Mesendoderm (in vitro differentiated cells): ENCODE data around the gene TLNRD1.

Source experiments
- DNase-seq: peaks from one replicate; pipeline ENCODE4 v3.0.0; 2013
- H2AK5ac ChIP-seq: 2 replicates; pipeline ENCODE4 v1.6.1; 2013; ENCODE audit warnings: low read length, inconsistent platforms
- H2BK120ac ChIP-seq: 2 replicates; pipeline ENCODE4 v1.6.1; 2013; ENCODE audit warnings: low read depth, mild to moderate bottlenecking, low read length, moderate library complexity, mixed read lengths
- H2BK15ac ChIP-seq: replicated peaks from 2 replicates; pipeline ENCODE4 v1.6.1; 2013; ENCODE audit warnings: low read depth, mild to moderate bottlenecking, moderate library complexity
- H2BK5ac ChIP-seq: 2 replicates; pipeline ENCODE4 v1.6.1; 2013; ENCODE audit warnings: low read length, inconsistent platforms
- H3K18ac ChIP-seq: 2 replicates; pipeline ENCODE4 v1.6.1; 2013; ENCODE audit warnings: mild to moderate bottlenecking, low read length, mixed read lengths
- H3K23ac ChIP-seq: one replicate; pipeline ENCODE4 v1.6.1; 2013; ENCODE audit warnings: low read length
- H3K27ac ChIP-seq: 2 replicates; pipeline ENCODE4 v1.5.1; 2013; ENCODE audit warnings: low read depth, mild to moderate bottlenecking, inconsistent platforms, low read length, moderate library complexity
- H3K27me3 ChIP-seq: 2 replicates; pipeline ENCODE4 v1.6.1; 2013; ENCODE audit warnings: low read length, control low read depth, mild to moderate bottlenecking, inconsistent platforms; ENCODE audit not compliant: insufficient read depth, poor library complexity
- H3K36me3 ChIP-seq: 2 replicates; pipeline ENCODE4 v1.6.1; 2013; ENCODE audit warnings: low read length, inconsistent platforms; ENCODE audit not compliant: control insufficient read depth, insufficient read depth
- H3K4ac ChIP-seq: one replicate; pipeline ENCODE4 v1.6.1; 2013; ENCODE audit warnings: low read depth, mild to moderate bottlenecking, low read length, moderate library complexity
- H3K4me1 ChIP-seq: 2 replicates; pipeline ENCODE4 v1.6.1; 2013; ENCODE audit warnings: low read depth, low read length, inconsistent platforms; ENCODE audit not compliant: control insufficient read depth
- H3K4me2 ChIP-seq: 2 replicates; pipeline ENCODE4 v1.6.1; 2013; ENCODE audit warnings: low read length
- H3K4me3 ChIP-seq: 2 replicates; pipeline ENCODE4 v1.5.1; 2013; ENCODE audit warnings: mild to moderate bottlenecking, low read length
- H3K56ac ChIP-seq: one replicate; pipeline ENCODE4 v1.6.1; 2013; ENCODE audit warnings: low read length
- H3K79me1 ChIP-seq: 2 replicates; pipeline ENCODE4 v1.6.1; 2013; ENCODE audit warnings: low read length, inconsistent platforms
- H3K79me2 ChIP-seq: 2 replicates; pipeline ENCODE4 v1.6.1; 2013; ENCODE audit warnings: mild to moderate bottlenecking, low read length; ENCODE audit not compliant: control insufficient read depth, insufficient read depth
- H3K9ac ChIP-seq: 2 replicates; pipeline ENCODE4 v1.6.1; 2013; ENCODE audit warnings: low read length, inconsistent platforms
- H4K5ac ChIP-seq: one replicate; pipeline ENCODE4 v1.6.1; 2013; ENCODE audit warnings: low read length
- H4K8ac ChIP-seq: one replicate; pipeline ENCODE4 v1.6.1; 2013; ENCODE audit warnings: low read depth, mild to moderate bottlenecking, control low read depth, low read length, moderate library complexity
- WGBS: extraction: QIAGEN DNeasy Blood & Tissue Kit; methylation state at CpG from one replicate; pipeline ENCODE4 v1.1.7; 2013; ENCODE audit warnings: low lambda C conversion rate, missing lambda C conversion rate; ENCODE audit not compliant: insufficient coverage; ENCODE audit errors: extremely low coverage; 5-methylcytosine and 5-hydroxymethylcytosine counted together

Gene TLNRD1

DNA sequence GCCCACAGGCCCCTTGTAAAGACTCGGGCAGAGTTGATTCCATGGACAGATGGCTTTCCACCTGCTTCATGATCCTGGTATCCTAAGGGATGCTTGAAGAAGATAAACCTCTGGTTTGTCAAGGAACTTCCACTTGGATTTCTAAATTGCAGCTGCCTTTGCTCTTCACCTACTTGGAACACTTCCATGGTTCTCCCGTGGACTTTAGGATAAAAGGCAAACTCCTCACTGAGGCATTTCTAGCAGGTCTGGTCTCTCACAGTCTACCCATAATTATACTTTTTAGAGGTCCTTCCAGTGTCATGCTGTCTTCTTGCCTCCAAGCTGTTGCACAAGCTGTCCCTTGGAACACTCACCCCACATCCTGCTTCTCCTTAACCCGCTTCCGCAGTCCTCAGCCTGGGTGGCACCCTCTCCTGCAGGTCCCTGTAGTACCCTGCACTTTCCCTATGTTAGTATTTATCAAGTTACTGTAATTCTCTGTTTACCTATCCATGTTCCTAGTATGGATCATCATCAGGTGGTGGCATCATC is 12.7 kb downstream of the TLNRD1 start:
- Histone ChIP-seq H3K9ac (no peak overlapping the region), H3K27me3 (no peaks in the 10 kb centered on the region), H3K79me2 (no peaks in the 10 kb centered on the region), H3K79me1 (no peaks in the 10 kb centered on the region), H3K4ac (no peak overlapping the region), H2BK15ac (no peak overlapping the region), H2BK120ac (no peak overlapping the region), H2AK5ac (no peak overlapping the region), H3K4me1 (no peaks in the 10 kb centered on the region), H3K18ac (no peak overlapping the region), H4K8ac (no peak overlapping the region), H3K36me3 (no peaks in the 10 kb centered on the region), H2BK5ac (no peak overlapping the region), H3K4me2 (no peak overlapping the region), H3K4me3 (no peak overlapping the region), H3K27ac (no peak overlapping the region), H3K56ac (no peak overlapping the region), H3K23ac (no peak overlapping the region), H4K5ac (no peak overlapping the region)
- DNase-seq: no peak
- no CpG with 5 or more reads among the region's 4 CpGs for WGBS

DNA sequence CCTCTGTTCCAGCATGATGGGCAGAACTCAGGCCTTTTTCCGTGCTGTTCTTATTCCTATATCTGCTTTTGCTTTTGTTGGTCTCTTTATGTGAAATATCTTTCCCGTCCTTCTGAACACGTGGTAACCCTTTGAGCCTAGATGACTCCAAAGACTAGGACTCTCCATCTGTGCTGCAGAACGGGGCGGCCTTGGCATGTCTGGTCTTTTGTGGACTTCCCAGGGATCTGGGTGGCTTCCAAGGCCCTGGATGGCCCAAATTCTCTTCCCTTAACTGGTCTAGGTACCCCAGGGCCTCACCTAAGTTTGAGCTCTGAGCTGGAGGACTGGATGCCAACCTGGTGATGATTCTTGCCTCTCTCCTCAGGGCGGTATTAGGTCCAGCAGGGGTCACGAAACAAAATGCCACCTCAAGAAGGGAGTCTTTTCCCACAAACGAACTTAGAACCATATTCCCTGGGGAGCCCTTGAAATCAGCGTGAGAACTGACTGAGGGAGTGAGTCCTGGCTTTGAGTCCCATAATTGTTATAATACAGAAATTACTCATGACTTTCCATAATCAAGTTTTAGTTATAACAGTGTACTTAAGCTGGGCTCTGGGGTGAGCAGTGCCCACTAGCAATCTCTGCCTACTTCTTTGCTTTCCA is 13.8 kb downstream of the TLNRD1 start:
- peak overlapping the region; percentile 9 for H3K23ac ChIP-seq
- no peaks in the 10 kb centered on the region for H3K79me1 ChIP-seq
- no peak for DNase-seq
- WGBS: no CpG with 5 or more reads among the region's 9 CpGs
- no peak overlapping the region for H2BK5ac ChIP-seq
- H3K4ac ChIP-seq: no peak overlapping the region
- H3K79me2 ChIP-seq: no peaks in the 10 kb centered on the region
- no peak overlapping the region for H3K4me3 ChIP-seq
- H4K5ac ChIP-seq: no peak overlapping the region
- no peaks in the 10 kb centered on the region for H3K36me3 ChIP-seq
- no peak overlapping the region for H3K18ac ChIP-seq
- no peak overlapping the region for H3K9ac ChIP-seq
- no peak overlapping the region for H3K27ac ChIP-seq
- no peak overlapping the region for H3K4me2 ChIP-seq
- no peak overlapping the region for H2BK120ac ChIP-seq
- no peak overlapping the region for H4K8ac ChIP-seq
- no peak overlapping the region for H3K56ac ChIP-seq
- H2BK15ac ChIP-seq: no peak overlapping the region
- H3K27me3 ChIP-seq: no peaks in the 10 kb centered on the region
- no peak overlapping the region for H2AK5ac ChIP-seq
- no peaks in the 10 kb centered on the region for H3K4me1 ChIP-seq

- no peak overlapping the region for H2AK5ac ChIP-seq
- no peak overlapping the region for H3K4me2 ChIP-seq
Observed at GRCh38 chr15:81015621-81016488, 15.1 kb downstream of the TLNRD1 start.

DNA sequence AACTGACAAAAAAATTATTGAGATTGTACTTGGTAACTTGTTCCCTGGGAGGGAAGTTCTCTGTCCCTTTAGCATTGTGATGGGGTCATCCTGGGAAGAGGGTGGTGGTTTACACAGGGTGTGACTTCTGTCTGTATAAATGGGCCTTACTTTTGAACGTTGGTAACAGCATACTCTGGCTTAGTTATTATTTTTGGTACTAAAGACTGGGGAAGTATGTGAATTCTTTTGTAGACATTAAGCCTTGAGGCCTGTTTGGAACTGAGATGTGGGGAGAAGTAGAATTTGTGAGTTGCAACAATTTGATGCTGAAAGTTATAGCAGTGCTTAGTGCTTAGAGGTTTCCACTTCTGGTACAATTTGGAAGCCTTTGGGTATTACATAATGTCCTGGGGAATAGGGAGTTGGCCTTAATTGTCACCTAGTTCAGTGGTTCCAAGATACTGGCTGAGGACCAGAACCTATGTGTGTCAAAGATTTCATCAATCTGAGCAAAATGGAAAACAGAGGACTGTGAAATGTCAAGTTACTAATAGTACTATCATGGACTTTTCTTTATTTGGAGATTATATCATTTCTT is 15.9 kb downstream of the TLNRD1 start:
- Histone ChIP-seq H4K5ac (no peak overlapping the region), H2BK15ac (no peak overlapping the region), H2BK120ac (no peak overlapping the region), H3K4ac (no peak overlapping the region), H3K27me3 (no peaks in the 10 kb centered on the region), H4K8ac (no peak overlapping the region), H3K56ac (no peak overlapping the region), H3K27ac (no peak overlapping the region), H2BK5ac (no peak overlapping the region), H3K23ac (no peak overlapping the region), H3K4me2 (no peak overlapping the region), H3K18ac (no peak overlapping the region), H3K4me1 (no peaks in the 10 kb centered on the region), H3K36me3 (no peaks in the 10 kb centered on the region), H3K9ac (no peak overlapping the region), H3K4me3 (no peak overlapping the region), H3K79me1 (no peaks in the 10 kb centered on the region), H3K79me2 (no peaks in the 10 kb centered on the region), H2AK5ac (no peak overlapping the region)
- WGBS: no CpG with 5 or more reads among the region's 1 CpG
- DNase-seq: no peak

More at GRCh38 chr15:81015621-81016488, 15.1 kb downstream of the TLNRD1 start:
- no peak overlapping the region for H3K4me3 ChIP-seq
- H3K4ac ChIP-seq: no peak overlapping the region
- H3K56ac ChIP-seq: no peak overlapping the region
- DNase-seq: no peak
- H3K79me1 ChIP-seq: no peaks in the 10 kb centered on the region
- no peaks in the 10 kb centered on the region for H3K4me1 ChIP-seq
- H3K79me2 ChIP-seq: no peaks in the 10 kb centered on the region
- no peak overlapping the region for H3K18ac ChIP-seq
- no peak overlapping the region for H4K8ac ChIP-seq
- no peak overlapping the region for H2BK5ac ChIP-seq
- H3K36me3 ChIP-seq: no peaks in the 10 kb centered on the region
- no peaks in the 10 kb centered on the region for H3K27me3 ChIP-seq
- WGBS: no CpG with 5 or more reads among the region's 8 CpGs
- H2BK120ac ChIP-seq: no peak overlapping the region
- no peak overlapping the region for H3K9ac ChIP-seq
- H3K27ac ChIP-seq: no peak overlapping the region
- no peak overlapping the region for H3K23ac ChIP-seq
- no peak overlapping the region for H2BK15ac ChIP-seq
- no peak overlapping the region for H4K5ac ChIP-seq

- Histone ChIP-seq H2BK15ac (no peak overlapping the region), H2AK5ac (no peak overlapping the region), H3K4me3 (no peak overlapping the region), H3K9ac (no peak overlapping the region), H4K8ac (no peak overlapping the region), H3K4me2 (no peak overlapping the region), H3K79me1 (no peaks in the 10 kb centered on the region), H3K4ac (no peak overlapping the region), H3K79me2 (no peaks in the 10 kb centered on the region), H4K5ac (no peak overlapping the region), H3K27me3 (no peaks in the 10 kb centered on the region), H2BK120ac (no peak overlapping the region), H3K23ac (no peak overlapping the region), H3K56ac (no peak overlapping the region), H2BK5ac (no peak overlapping the region), H3K18ac (no peak overlapping the region), H3K36me3 (no peaks in the 10 kb centered on the region), H3K4me1 (no peaks in the 10 kb centered on the region), H3K27ac (no peak overlapping the region)
- no CpG with 5 or more reads among the region's 2 CpGs for WGBS
- DNase-seq: no peak
Observed at GRCh38 chr15:81018197-81018596, 17.5 kb downstream of the TLNRD1 start.
